Activated B cell treated with CpG ODN at 0.5 μM for 24 hours (primary cell): Measurements from ENCODE around the gene GNAI3. TPM values are rescaled to one million over a fixed set of nuclear protein-coding genes. Genes with fewer than 3 reads are reported as not detected.

ENCODE experiments used
- ATAC-seq: fragments of 200-7000 bp; cut with Tn5 transposase; one replicate; pipeline ENCODE4 v1.10.0; 2021; ENCODE audit warnings: low read depth, mild to moderate bottlenecking, moderate library complexity
- CTCF ChIA-PET: fragments of 350-600 bp; sonication (Branson Sonifier 250); formaldehyde crosslinking; loops from one replicate; lab custom pipeline; 2021; ENCODE audit warnings: antibody characterized with exemption; lab: Charles Lee
- POLR2A ChIA-PET: fragments of 350-600 bp; sonication (Branson Sonifier 250); formaldehyde crosslinking; loops from one replicate; lab custom pipeline; 2021; ENCODE audit warnings: antibody characterized with exemption; lab: Charles Lee
- DNase-seq: peaks from one replicate; pipeline ENCODE4 v3.0.0; 2022
- H3K27ac Mint-ChIP-seq: one replicate; pipeline ENCODE4 v1.8.0; 2020; ENCODE audit warnings: mixed read lengths
- H3K27me3 Mint-ChIP-seq: one replicate; pipeline ENCODE4 v1.8.0; 2021; ENCODE audit warnings: mixed read lengths
- H3K36me3 Mint-ChIP-seq: one replicate; pipeline ENCODE4 v1.8.0; 2021; ENCODE audit warnings: low read depth, mixed read lengths
- H3K4me1 Mint-ChIP-seq: one replicate; pipeline ENCODE4 v1.8.0; 2021; ENCODE audit warnings: mixed read lengths
- H3K4me3 Mint-ChIP-seq: one replicate; pipeline ENCODE4 v1.8.0; 2020; ENCODE audit warnings: mild to moderate bottlenecking, mixed read lengths
- H3K9me3 Mint-ChIP-seq: one replicate; pipeline ENCODE4 v1.8.0; 2020; ENCODE audit warnings: mixed read lengths
- intact Hi-C: fragments of 100-400 bp; cut with micrococcal nuclease; formaldehyde crosslinking; loops from one replicate; pipeline ENCODE4 v1.15.1; 2024
- total RNA-seq: library from RNA; stranded (reverse); gene quantifications from 2 replicates; pipeline ENCODE4 v1.2.3, GENCODE V29; 2022
- TF ChIP-seq, protein P1 (sequence below): fragments of 200-600 bp; IDR thresholded peaks from one replicate; pipeline ENCODE4 v1.8.0; 2022; ENCODE audit warnings: antibody characterized with exemption, mild to moderate bottlenecking

Gene GNAI3
- total RNA-seq, 1 donor from 2014 or later: 8.4 TPM

DNA sequence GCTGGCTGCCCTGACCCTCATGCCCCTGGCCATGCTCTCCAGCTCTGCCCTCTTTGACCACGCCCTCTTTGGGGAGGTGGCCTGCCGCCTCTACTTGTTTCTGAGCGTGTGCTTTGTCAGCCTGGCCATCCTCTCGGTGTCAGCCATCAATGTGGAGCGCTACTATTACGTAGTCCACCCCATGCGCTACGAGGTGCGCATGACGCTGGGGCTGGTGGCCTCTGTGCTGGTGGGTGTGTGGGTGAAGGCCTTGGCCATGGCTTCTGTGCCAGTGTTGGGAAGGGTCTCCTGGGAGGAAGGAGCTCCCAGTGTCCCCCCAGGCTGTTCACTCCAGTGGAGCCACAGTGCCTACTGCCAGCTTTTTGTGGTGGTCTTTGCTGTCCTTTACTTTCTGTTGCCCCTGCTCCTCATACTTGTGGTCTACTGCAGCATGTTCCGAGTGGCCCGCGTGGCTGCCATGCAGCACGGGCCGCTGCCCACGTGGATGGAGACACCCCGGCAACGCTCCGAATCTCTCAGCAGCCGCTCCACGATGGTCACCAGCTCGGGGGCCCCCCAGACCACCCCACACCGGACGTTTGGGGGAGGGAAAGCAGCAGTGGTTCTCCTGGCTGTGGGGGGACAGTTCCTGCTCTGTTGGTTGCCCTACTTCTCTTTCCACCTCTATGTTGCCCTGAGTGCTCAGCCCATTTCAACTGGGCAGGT lies 5.0 kb upstream of the GNAI3 start:
- DNase-seq: no peak
- TF ChIP-seq, protein P1, sequence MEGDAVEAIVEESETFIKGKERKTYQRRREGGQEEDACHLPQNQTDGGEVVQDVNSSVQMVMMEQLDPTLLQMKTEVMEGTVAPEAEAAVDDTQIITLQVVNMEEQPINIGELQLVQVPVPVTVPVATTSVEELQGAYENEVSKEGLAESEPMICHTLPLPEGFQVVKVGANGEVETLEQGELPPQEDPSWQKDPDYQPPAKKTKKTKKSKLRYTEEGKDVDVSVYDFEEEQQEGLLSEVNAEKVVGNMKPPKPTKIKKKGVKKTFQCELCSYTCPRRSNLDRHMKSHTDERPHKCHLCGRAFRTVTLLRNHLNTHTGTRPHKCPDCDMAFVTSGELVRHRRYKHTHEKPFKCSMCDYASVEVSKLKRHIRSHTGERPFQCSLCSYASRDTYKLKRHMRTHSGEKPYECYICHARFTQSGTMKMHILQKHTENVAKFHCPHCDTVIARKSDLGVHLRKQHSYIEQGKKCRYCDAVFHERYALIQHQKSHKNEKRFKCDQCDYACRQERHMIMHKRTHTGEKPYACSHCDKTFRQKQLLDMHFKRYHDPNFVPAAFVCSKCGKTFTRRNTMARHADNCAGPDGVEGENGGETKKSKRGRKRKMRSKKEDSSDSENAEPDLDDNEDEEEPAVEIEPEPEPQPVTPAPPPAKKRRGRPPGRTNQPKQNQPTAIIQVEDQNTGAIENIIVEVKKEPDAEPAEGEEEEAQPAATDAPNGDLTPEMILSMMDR: no peak
- Mint-ChIP-seq H3K27me3 (no peaks in the 10 kb centered on the region), H3K4me3 (no peak overlapping the region), H3K27ac (no peak overlapping the region), H3K36me3 (peaks cover 9% of the 10 kb centered on the region), H3K4me1 (peaks cover 20% of the 10 kb centered on the region), H3K9me3 (no peaks in the 10 kb centered on the region)
- ChIA-PET CTCF (interaction anchor here (0.9 to 4.3 kb wide), 7 partner anchors 11 to 441 kb away, joined by 3 to 71 read pairs (median 15); partner anchors contain the start of genes AHCYL1 and CYB561D1), POLR2A (interaction anchor here (0.6 kb wide), 3 partner anchors 60 to 158 kb away, joined by 3 to 8 read pairs (median 4); no protein-coding TSS in a partner anchor)
- ATAC-seq: no peak
- intact Hi-C loops: no loop called here

DNA sequence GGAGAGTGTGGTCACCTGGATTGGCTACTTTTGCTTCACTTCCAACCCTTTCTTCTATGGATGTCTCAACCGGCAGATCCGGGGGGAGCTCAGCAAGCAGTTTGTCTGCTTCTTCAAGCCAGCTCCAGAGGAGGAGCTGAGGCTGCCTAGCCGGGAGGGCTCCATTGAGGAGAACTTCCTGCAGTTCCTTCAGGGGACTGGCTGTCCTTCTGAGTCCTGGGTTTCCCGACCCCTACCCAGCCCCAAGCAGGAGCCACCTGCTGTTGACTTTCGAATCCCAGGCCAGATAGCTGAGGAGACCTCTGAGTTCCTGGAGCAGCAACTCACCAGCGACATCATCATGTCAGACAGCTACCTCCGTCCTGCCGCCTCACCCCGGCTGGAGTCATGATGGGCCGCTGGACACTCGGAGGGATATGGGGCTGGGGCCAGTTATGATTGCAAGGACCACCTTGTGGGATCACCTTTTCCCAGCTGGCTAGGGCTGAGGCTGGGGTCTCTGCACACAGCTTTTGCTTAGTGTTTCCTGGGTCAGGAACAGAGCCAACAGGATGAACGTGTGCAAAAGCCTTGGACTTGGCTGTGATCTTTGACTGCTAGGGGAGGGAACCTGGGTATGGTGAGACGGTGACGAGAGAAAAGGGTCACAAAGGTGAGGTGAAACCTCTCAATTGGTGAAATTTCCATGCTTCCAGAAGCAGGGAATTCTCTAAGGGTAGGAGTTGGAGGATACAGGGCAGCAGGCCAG lies 4.3 kb upstream of the GNAI3 start:
- Mint-ChIP-seq H3K27ac (no peak overlapping the region), H3K4me3 (no peak overlapping the region), H3K9me3 (no peaks in the 10 kb centered on the region), H3K27me3 (no peaks in the 10 kb centered on the region), H3K36me3 (peaks cover 16% of the 10 kb centered on the region), H3K4me1 (peaks cover 27% of the 10 kb centered on the region)
- DNase-seq: no peak
- intact Hi-C loops: no loop called here
- no peak for ATAC-seq
- TF ChIP-seq, protein P1: no peak
- ChIA-PET CTCF (interaction anchor here (0.9 to 4.3 kb wide), 8 partner anchors 12 to 441 kb away, joined by 3 to 71 read pairs (median 24); partner anchors contain the start of genes AHCYL1 and CYB561D1), POLR2A (interaction anchor here (0.6 kb wide), 1 partner anchor 104 kb away, joined by 8 read pairs; no protein-coding TSS in a partner anchor)

DNA sequence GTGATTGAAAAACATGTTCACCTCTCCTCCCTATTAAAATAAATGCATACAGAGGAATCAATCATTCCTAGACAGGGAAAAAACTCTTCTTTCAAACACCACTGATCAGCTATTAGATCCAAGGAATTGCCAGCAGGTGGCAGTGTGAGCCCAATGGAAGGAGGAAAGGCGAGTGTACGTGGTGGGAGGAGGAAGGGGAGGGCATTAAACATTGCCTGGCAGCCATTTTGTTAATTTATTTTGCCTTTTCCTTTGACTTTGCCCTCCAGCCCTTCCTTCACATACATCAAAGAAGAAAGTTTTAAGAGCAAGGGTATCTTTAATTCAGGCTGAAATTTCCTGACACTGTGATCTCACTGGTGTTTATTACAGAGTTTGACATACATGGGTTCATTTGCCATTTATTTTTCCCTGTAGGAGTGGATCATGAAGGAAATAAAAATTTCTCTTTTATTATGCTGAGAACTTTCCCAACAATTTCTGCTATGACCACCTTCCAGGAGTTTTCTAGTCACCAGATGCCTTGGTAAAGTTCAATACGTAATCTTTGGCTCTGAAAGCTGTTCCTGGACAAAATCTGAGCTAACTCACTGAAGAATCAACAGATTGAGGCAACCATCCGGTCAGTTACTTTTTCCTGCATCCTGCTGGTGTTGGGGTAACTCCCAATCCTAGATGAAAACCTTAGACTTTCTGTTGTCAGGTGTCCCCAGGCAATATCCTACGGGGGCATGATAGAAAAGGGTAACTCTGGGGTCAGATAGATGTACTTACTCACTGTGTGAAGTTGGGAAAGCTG lies 1.9 kb upstream of the GNAI3 start:
- intact Hi-C loops: loop anchor here (1.0 to 5.0 kb wide), 8 partner anchors 84 to 666 kb away; partner anchors contain the start of genes CSF1, GSTM1, KCNC4 and WDR47
- DNase-seq (peak; percentile 63), ATAC-seq (peak; percentile 45)
- peak overlapping the region; percentile 99 for H3K27ac Mint-ChIP-seq
- H3K4me1 Mint-ChIP-seq: peaks cover 49% of the 10 kb centered on the region
- TF ChIP-seq, protein P1: peak; percentile 20
- H3K27me3 Mint-ChIP-seq: no peaks in the 10 kb centered on the region
- peak overlapping the region; percentile 100 for H3K4me3 Mint-ChIP-seq
- peaks cover 17% of the 10 kb centered on the region for H3K36me3 Mint-ChIP-seq
- POLR2A ChIA-PET: interaction anchor here (0.7 to 1.9 kb wide), 14 partner anchors 14 to 465 kb away, joined by 3 to 13 read pairs (median 4); partner anchors contain the start of genes AHCYL1, AMPD2, ATXN7L2 and GNAT2
- CTCF ChIA-PET: interaction anchor here (0.6 to 4.3 kb wide), 30 partner anchors 10 to 483 kb away, joined by 3 to 71 read pairs (median 6); partner anchors contain the start of genes AHCYL1, AMPD2, GNAT2 and GSTM1
- H3K9me3 Mint-ChIP-seq: no peaks in the 10 kb centered on the region

DNA sequence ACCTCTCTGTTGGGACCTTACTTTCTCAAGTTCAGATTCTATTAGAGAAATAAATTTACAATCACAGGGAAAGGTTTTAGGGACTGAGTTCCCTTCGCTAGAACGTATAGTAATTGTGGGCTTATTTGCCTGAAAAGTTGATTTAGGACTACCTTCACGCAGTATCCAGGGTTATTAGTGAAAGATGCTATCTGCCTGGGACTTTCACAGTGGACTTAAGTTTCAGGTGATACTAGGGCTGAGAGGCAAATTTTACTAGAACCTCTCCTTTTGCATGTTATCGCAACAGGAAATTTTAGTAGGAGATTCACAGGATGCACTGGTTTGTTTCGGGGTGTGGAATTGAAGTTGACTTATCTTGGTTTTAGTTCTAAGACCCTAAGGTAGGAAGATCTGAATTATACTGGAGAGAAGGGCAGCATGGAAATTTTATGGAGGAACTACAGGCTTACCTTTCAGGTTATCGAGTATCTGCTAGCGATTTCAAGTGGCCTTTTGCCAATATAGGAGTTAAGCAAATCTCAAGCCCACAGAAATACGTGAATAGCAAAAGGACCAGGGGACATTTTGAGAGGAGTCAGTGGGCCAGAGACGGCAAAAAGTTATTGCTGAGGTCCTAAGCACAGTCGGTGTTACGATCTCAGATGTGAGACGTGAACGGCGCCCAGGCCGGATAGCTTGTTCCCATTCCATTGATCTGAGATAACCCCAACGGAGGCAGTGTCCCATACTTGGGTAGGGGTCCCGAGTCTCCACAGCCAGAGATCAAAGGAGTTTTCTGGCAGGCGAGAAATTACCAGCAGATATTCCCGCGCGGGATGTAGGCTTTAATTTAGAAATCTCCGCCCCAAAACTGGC lies 723 bp upstream of the GNAI3 start:
- DNase-seq (no peak), ATAC-seq (peak; percentile 12)
- Mint-ChIP-seq H3K27me3 (no peaks in the 10 kb centered on the region), H3K27ac (peak overlapping the region; percentile 99), H3K36me3 (peaks cover 17% of the 10 kb centered on the region), H3K9me3 (no peaks in the 10 kb centered on the region), H3K4me3 (peak overlapping the region; percentile 100), H3K4me1 (peaks cover 52% of the 10 kb centered on the region)
- intact Hi-C loops: loop anchor here (1.0 to 5.0 kb wide), 9 partner anchors 64 to 665 kb away; partner anchors contain the start of genes AHCYL1, AMPD2, ATXN7L2 and CSF1
- TF ChIP-seq, protein P1: no peak
- CTCF ChIA-PET: interaction anchor here (0.8 to 4.3 kb wide), 15 partner anchors 14 to 436 kb away, joined by 3 to 45 read pairs (median 7); partner anchors contain the start of genes AHCYL1, ATXN7L2 and GSTM1
- POLR2A ChIA-PET: interaction anchor here (0.5 to 2.7 kb wide), 30 partner anchors 11 to 1901 kb away, joined by 3 to 35 read pairs (median 6); partner anchors contain the start of genes AHCYL1, AMPD2, ATXN7L2 and CLCC1
